SU-DHL-6 (cell line): Measurements from ENCODE around the gene SCN4A.

Source experiments
- H2AFZ ChIP-seq: fragments of 200-600 bp; sonication (generic); 2 replicates; pipeline ENCODE4 v1.6.1; 2014; ENCODE audit warnings: low read depth, mild to moderate bottlenecking, moderate library complexity, mixed read lengths, antibody characterized with exemption, low read length; ENCODE audit not compliant: severe bottlenecking
- H3F3A ChIP-seq: fragments of 200-600 bp; shearing (Covaris generic); 2 replicates; pipeline ENCODE4 v1.6.0; 2016; ENCODE audit warnings: antibody characterized with exemption, mild to moderate bottlenecking; ENCODE audit not compliant: insufficient read depth
- H3K27ac ChIP-seq: fragments of 200-600 bp; sonication (generic); 2 replicates; pipeline ENCODE4 v1.5.1; 2016; ENCODE audit warnings: low read depth, mild to moderate bottlenecking, low read length, moderate library complexity, mixed read lengths
- H3K27me3 ChIP-seq: fragments of 200-600 bp; sonication (generic), shearing (Covaris generic); 2 replicates; pipeline ENCODE4 v1.6.0; 2014; ENCODE audit warnings: mild to moderate bottlenecking, low read length
- H3K36me3 ChIP-seq: fragments of 200-600 bp; sonication (generic); 2 replicates; pipeline ENCODE4 v1.6.1; 2014; ENCODE audit warnings: mild to moderate bottlenecking, low read length, mixed read lengths
- H3K4me2 ChIP-seq: fragments of 300-600, 200-600 bp; shearing (Covaris generic), sonication (generic); 2 replicates; pipeline ENCODE4 v1.6.0; 2014; ENCODE audit warnings: low read length, low read depth, mild to moderate bottlenecking; ENCODE audit not compliant: poor library complexity, severe bottlenecking
- H3K4me3 ChIP-seq: fragments of 200-600 bp; sonication (generic); 2 replicates; pipeline ENCODE4 v1.5.1; 2014; ENCODE audit warnings: antibody characterized with exemption, low read length, mild to moderate bottlenecking, mixed read lengths; ENCODE audit not compliant: insufficient read depth, poor library complexity, severe bottlenecking
- H3K79me2 ChIP-seq: fragments of 200-600 bp; sonication (generic); 2 replicates; pipeline ENCODE4 v1.6.1; 2014; ENCODE audit warnings: mild to moderate bottlenecking, low read length, moderate library complexity; ENCODE audit not compliant: insufficient read depth
- H3K9ac ChIP-seq: fragments of 200-600 bp; sonication (generic); 2 replicates; pipeline ENCODE4 v1.7.0; 2014; ENCODE audit warnings: mild to moderate bottlenecking, low read length
- H3K9me2 ChIP-seq: fragments of 200-600 bp; sonication (generic); replicated peaks from 2 replicates; pipeline ENCODE4 v1.6.1; 2014; ENCODE audit warnings: low read length; ENCODE audit not compliant: insufficient read depth
- H3K9me3 ChIP-seq: fragments of 200-600 bp; sonication (generic); 2 replicates; pipeline ENCODE4 v1.6.1; 2014; ENCODE audit warnings: low read length, mixed read lengths; ENCODE audit not compliant: insufficient read depth
- H4K20me1 ChIP-seq: fragments of 200-600 bp; sonication (generic); 2 replicates; pipeline ENCODE4 v1.6.1; 2014; ENCODE audit warnings: low read depth, mild to moderate bottlenecking, antibody characterized with exemption, low read length, moderate library complexity, mixed read lengths
- EZH2phosphoT487 ChIP-seq: fragments of 200-600 bp; sonication (generic), shearing (Covaris generic); conservative IDR thresholded peaks from 2 replicates; pipeline ENCODE4 v1.6.1; 2018; ENCODE audit warnings: mild to moderate bottlenecking, antibody characterized with exemption, low read length, moderate library complexity, mixed read lengths
- TF ChIP-seq, protein P1 (sequence below): fragments of 200-600 bp; sonication (generic); IDR thresholded peaks from one replicate; pipeline ENCODE4 v1.5.1; 2017; ENCODE audit warnings: antibody characterized with exemption, mild to moderate bottlenecking, low read length, moderate library complexity; ENCODE audit not compliant: insufficient read depth, poor library complexity, severe bottlenecking

The SCN4A gene

DNA sequence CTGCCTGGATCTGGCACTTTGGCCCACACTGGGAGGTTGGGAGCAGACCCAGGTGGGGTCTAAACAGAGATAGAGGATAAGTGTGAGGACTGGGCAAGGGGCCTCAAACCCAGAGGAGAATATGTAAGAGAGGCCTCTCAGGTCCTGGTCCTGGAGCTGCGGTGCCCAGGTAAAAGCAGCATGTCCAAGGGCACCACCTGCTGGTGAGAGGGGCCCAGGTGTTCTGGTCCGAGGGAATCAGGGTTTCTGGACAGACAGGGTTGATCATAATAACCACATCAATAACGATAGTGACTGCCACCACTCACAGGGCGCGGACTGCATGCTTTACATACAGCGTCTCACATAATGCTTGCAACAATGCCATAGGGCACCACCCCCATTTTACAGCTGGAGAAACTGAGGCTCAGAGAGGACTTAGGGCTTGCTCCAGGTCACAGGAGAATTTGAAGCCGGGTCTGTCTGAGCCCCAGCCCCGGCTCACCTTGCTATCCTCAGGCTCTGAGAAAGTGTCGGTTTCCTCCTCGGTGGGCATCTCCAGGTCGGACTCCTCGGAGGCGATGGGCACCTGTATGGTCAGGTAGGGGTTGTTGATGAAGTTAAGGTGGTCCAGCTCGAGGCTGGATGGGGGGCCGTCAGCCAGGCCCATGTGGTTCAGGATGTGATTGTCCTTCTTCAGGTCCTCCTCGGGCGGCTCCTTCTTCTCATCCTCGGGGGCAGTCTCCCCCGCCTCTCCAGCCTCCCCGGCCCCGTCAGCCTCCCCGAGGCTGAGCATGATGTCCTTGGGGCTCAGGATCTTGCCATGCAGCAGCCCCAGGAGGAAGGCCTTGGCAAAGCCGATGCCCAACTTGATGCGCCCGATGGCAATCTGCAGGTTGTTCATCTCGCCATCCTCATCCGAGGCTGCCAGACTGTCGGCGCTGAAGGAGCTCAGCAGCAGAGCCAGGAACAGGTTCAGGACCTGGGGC is 21.5 kb downstream of the SCN4A start:
- Histone ChIP-seq H3K36me3 (no peaks in the 10 kb centered on the region), H3K9ac (no peak overlapping the region), H3F3A (0 out of 2 replicates have a peak, but pooled peaks cover 7% of the 10 kb centered on the region), H3K4me2 (no peak overlapping the region), H3K9me2 (no peaks in the 10 kb centered on the region), H3K79me2 (no peaks in the 10 kb centered on the region), H3K9me3 (no peaks in the 10 kb centered on the region), H3K27me3 (no peaks in the 10 kb centered on the region), H3K27ac (no peak overlapping the region), H3K4me3 (no peak overlapping the region), H2AFZ (no peak overlapping the region), H4K20me1 (no peaks in the 10 kb centered on the region)
- TF ChIP-seq, protein P1, sequence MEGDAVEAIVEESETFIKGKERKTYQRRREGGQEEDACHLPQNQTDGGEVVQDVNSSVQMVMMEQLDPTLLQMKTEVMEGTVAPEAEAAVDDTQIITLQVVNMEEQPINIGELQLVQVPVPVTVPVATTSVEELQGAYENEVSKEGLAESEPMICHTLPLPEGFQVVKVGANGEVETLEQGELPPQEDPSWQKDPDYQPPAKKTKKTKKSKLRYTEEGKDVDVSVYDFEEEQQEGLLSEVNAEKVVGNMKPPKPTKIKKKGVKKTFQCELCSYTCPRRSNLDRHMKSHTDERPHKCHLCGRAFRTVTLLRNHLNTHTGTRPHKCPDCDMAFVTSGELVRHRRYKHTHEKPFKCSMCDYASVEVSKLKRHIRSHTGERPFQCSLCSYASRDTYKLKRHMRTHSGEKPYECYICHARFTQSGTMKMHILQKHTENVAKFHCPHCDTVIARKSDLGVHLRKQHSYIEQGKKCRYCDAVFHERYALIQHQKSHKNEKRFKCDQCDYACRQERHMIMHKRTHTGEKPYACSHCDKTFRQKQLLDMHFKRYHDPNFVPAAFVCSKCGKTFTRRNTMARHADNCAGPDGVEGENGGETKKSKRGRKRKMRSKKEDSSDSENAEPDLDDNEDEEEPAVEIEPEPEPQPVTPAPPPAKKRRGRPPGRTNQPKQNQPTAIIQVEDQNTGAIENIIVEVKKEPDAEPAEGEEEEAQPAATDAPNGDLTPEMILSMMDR: peak; percentile 50
- no peak for TF ChIP-seq EZH2phosphoT487

DNA sequence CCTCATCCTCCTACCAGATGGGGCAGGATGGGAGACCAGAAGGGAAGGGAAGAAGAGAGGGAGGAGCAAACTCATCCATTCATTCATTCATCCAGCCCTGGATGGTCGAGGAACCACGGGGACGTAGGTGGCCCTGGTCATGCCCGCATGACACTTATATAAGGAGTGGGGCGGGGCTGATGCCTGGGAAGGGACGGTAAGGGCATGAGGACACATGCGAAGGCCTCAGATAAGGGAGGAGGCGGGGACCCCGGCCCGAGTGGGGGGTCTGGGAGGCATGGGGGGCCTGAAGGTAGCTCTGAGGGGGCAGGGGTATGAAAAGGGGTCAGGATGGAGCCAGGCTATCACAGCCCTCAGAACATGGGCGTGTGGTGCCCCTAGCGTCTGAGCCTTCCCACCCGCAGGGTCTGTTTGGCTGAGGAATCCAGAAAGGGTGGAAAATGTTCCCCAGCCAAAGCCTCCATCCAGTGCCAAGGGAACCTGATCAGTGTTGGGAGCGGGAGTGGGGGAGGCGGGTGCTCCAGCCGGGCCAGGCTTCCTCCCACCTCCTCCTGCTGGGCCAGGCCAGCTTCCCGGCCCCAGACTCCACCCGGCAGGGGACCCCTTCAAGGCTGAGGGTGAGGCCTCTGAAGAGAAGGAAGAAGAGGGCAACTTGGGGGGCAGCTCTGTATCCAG is 23.0 kb downstream of the SCN4A start:
- H3K9me2 ChIP-seq: no peaks in the 10 kb centered on the region
- no peak overlapping the region for H3K9ac ChIP-seq
- no peaks in the 10 kb centered on the region for H3K79me2 ChIP-seq
- H3K4me2 ChIP-seq: no peak overlapping the region
- no peaks in the 10 kb centered on the region for H3K36me3 ChIP-seq
- H2AFZ ChIP-seq: no peak overlapping the region
- no peaks in the 10 kb centered on the region for H3K9me3 ChIP-seq
- H3F3A ChIP-seq: peaks cover 6% of the 10 kb centered on the region
- H3K4me3 ChIP-seq: no peak overlapping the region
- no peaks in the 10 kb centered on the region for H3K27me3 ChIP-seq
- H4K20me1 ChIP-seq: no peaks in the 10 kb centered on the region
- no peak for TF ChIP-seq EZH2phosphoT487
- H3K27ac ChIP-seq: no peak overlapping the region

- Histone ChIP-seq H2AFZ (no peak overlapping the region), H3K79me2 (no peaks in the 10 kb centered on the region)
Measured at GRCh38 chr17:63948521-63948920, 24.2 kb downstream of the SCN4A start.

More at GRCh38 chr17:63948521-63948920, 24.2 kb downstream of the SCN4A start:
- Histone ChIP-seq H3K27me3 (no peaks in the 10 kb centered on the region), H3K27ac (no peak overlapping the region), H3K9ac (no peak overlapping the region), H3K4me2 (no peak overlapping the region), H3K9me3 (no peaks in the 10 kb centered on the region), H3K9me2 (no peaks in the 10 kb centered on the region), H4K20me1 (no peaks in the 10 kb centered on the region), H3K4me3 (no peak overlapping the region), H3K36me3 (no peaks in the 10 kb centered on the region), H3F3A (peaks cover 3% of the 10 kb centered on the region)
- TF ChIP-seq EZH2phosphoT487: no peak
- TF ChIP-seq, protein P1: no peak
